Osteoblast (primary cell): ENCODE results near the gene GAN. TPM values are rescaled to one million over a fixed set of nuclear protein-coding genes. Genes with fewer than 3 reads are reported as not detected.

Experiments used
- DNase-seq: peaks from one replicate; pipeline ENCODE4 v3.0.0; 2011; ENCODE audit warnings: low spot score, mixed read lengths; ENCODE audit not compliant: insufficient read length; ENCODE audit errors: missing footprints
- H2AFZ ChIP-seq: 2 replicates; pipeline ENCODE4 v1.6.0; 2011; ENCODE audit warnings: mild to moderate bottlenecking, low read length
- H3K27ac ChIP-seq: 2 replicates; pipeline ENCODE4 v1.5.1; 2011; ENCODE audit warnings: mild to moderate bottlenecking, low read depth, low read length, moderate library complexity
- H3K27me3 ChIP-seq: 2 replicates; pipeline ENCODE4 v1.6.0; 2012; ENCODE audit warnings: mild to moderate bottlenecking, control low read depth, inconsistent platforms, low read length, moderate library complexity; ENCODE audit not compliant: insufficient read depth
- H3K36me3 ChIP-seq: 2 replicates; pipeline ENCODE4 v1.5.1; 2011; ENCODE audit warnings: mild to moderate bottlenecking, low read length, control low read depth, moderate library complexity; ENCODE audit not compliant: insufficient read depth
- H3K4me1 ChIP-seq: 2 replicates; pipeline ENCODE4 v1.5.1; 2011; ENCODE audit warnings: mild to moderate bottlenecking, low read length, control low read depth, moderate library complexity; ENCODE audit not compliant: insufficient read depth
- H3K4me2 ChIP-seq: 2 replicates; pipeline ENCODE4 v1.6.0; 2011; ENCODE audit warnings: mild to moderate bottlenecking, low read length; ENCODE audit not compliant: insufficient read depth
- H3K4me3 ChIP-seq: fragments of 200-600 bp; sonication (generic); 3 replicates; pipeline ENCODE4 v1.5.1; 2012; ENCODE audit warnings: mild to moderate bottlenecking, low read length, inconsistent platforms; ENCODE audit not compliant: insufficient read depth
- H3K79me2 ChIP-seq: 2 replicates; pipeline ENCODE4 v1.6.0; 2012; ENCODE audit warnings: mild to moderate bottlenecking, low read length, control low read depth, inconsistent platforms; ENCODE audit not compliant: insufficient read depth
- H3K9me3 ChIP-seq: 2 replicates; pipeline ENCODE4 v1.5.1; 2011; ENCODE audit warnings: low read depth, low read length, control low read depth
- H4K20me1 ChIP-seq: 2 replicates; pipeline ENCODE4 v1.6.0; 2012; ENCODE audit warnings: mild to moderate bottlenecking, low read length, control low read depth; ENCODE audit not compliant: insufficient read depth
- CTCF ChIP-seq: IDR thresholded peaks from 2 replicates; pipeline ENCODE4 v1.5.1; 2011; ENCODE audit warnings: mild to moderate bottlenecking, low read depth, low read length, moderate library complexity; ENCODE audit errors: extremely low read depth
- total RNA-seq: library from RNA; depleted of rRNA; stranded (reverse); fragments of >200 nt; gene quantifications from 2 replicates; pipeline ENCODE4 v1.2.3, GENCODE V29; 2012

Gene GAN
- total RNA-seq, 1 donor: 10.9 TPM

- Histone ChIP-seq H3K27ac (no peak overlapping the region), H3K79me2 (peaks cover 10% of the 10 kb centered on the region), H3K4me3 (no peak overlapping the region), H3K27me3 (no peaks in the 10 kb centered on the region), H3K36me3 (no peaks in the 10 kb centered on the region), H2AFZ (no peak overlapping the region), H3K9me3 (no peaks in the 10 kb centered on the region), H3K4me2 (no peak overlapping the region), H4K20me1 (peaks cover 3% of the 10 kb centered on the region), H3K4me1 (no peaks in the 10 kb centered on the region)
- no peak for TF ChIP-seq CTCF
- no peak for DNase-seq
Observed at GRCh38 chr16:81307770-81308169, 7.0 kb upstream of the GAN start.

- Histone ChIP-seq H2AFZ (no peak overlapping the region), H3K4me3 (no peak overlapping the region), H3K4me1 (peaks cover 12% of the 10 kb centered on the region)
Observed at GRCh38 chr16:81310045-81310644, 4.6 kb upstream of the GAN start.

GRCh38 chr16:81311762-81312161 is 3.0 kb upstream of the GAN start:
- H3K36me3 ChIP-seq: no peaks in the 10 kb centered on the region
- no peaks in the 10 kb centered on the region for H4K20me1 ChIP-seq
- H3K4me2 ChIP-seq: no peak overlapping the region
- DNase-seq: no peak
- no peaks in the 10 kb centered on the region for H3K9me3 ChIP-seq
- TF ChIP-seq CTCF: no peak
- H2AFZ ChIP-seq: no peak overlapping the region
- no peak overlapping the region for H3K4me3 ChIP-seq
- H3K27ac ChIP-seq: no peak overlapping the region
- H3K4me1 ChIP-seq: peaks cover 16% of the 10 kb centered on the region
- peaks cover 34% of the 10 kb centered on the region for H3K79me2 ChIP-seq
- H3K27me3 ChIP-seq: no peaks in the 10 kb centered on the region

More at GRCh38 chr16:81310045-81310644, 4.6 kb upstream of the GAN start:
- Histone ChIP-seq H3K27ac (no peak overlapping the region), H3K36me3 (no peaks in the 10 kb centered on the region), H3K27me3 (no peaks in the 10 kb centered on the region), H3K9me3 (no peaks in the 10 kb centered on the region), H3K4me2 (no peak overlapping the region), H4K20me1 (peaks cover 3% of the 10 kb centered on the region), H3K79me2 (peaks cover 26% of the 10 kb centered on the region)
- no peak for TF ChIP-seq CTCF
- no peak for DNase-seq

GRCh38 chr16:81313701-81314602 is 810 bp upstream of the GAN start:
- H3K9me3 ChIP-seq: no peaks in the 10 kb centered on the region
- no peaks in the 10 kb centered on the region for H4K20me1 ChIP-seq
- no peak for DNase-seq
- H3K79me2 ChIP-seq: peaks cover 55% of the 10 kb centered on the region
- H3K4me1 ChIP-seq: peaks cover 22% of the 10 kb centered on the region
- H3K27ac ChIP-seq: peak overlapping the region; percentile 74
- no peak for TF ChIP-seq CTCF
- H3K4me2 ChIP-seq: peak overlapping the region; percentile 99
- no peaks in the 10 kb centered on the region for H3K36me3 ChIP-seq
- peak overlapping the region; percentile 98 for H2AFZ ChIP-seq
- H3K27me3 ChIP-seq: no peaks in the 10 kb centered on the region
- H3K4me3 ChIP-seq: peak overlapping the region; percentile 97
